ENCODE data around the gene NRP2. TPM values are rescaled to one million over a fixed set of nuclear protein-coding genes. Genes with fewer than 3 reads are reported as not detected.

The NRP2 gene
- total RNA-seq, 1 experiment from 2014 or later, result 5.4 TPM

DNA sequence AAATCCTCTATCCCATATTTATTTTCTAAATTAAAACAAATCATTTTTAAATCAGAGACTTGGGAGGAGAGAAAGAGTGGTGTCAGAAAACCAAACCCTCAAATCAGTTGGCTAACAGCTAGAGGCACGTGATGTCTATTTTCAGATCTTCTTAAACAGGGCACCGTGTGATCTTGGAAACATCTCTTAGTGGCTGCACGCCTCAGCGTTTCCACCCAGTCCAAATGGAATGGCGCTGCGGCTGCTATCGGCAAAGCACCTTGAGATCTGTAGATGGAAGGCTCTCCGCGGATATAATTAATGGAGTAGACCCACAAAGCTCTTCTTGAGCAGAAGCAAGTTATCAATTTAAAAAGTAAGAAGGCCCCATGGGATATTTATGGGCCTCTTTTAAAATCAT, 50.0 kb downstream of the NRP2 start:
- DNase-seq (ENCODE audit: low spot score), result no peak

DNA sequence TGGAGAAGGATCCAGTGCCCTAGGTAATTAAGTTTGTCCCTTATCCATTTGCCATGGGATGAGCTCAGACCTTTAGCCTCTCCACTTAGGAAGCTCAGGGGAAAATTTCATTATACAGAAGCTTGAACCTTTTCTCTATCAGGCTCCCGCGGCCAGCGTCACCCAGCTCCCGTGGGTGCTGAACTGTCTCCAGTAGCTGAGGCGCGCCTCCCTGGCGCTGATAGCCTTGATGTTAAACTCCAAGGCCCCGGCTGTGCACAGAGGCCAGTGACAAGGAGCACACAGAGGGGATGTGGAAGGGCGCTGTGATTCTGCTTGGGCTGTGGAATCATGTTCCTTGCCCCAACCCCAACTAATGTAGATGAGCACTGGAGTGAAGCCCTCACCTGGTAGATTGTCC, 50.8 kb downstream of the NRP2 start:
- no peak for DNase-seq (ENCODE audit: low spot score)

DNA sequence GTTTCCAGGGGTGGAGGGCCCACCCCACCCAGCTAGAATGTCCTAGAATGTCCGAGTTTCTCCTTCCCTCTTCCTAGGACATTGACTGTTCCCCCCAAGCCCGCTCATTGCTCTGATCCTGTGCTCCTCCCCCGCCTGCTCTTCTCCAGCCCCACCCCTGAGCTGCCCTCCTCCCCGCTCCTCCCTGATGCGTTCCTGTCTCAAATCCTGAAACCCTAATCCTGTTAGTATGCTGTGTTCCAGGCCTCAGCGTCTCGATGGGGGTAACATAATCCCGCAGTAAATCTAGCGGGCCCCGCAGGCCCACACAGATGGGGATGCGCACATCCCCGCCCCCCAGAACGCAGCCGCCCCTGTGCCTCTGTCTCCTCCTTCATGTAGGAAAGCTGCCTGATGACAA, 51.3 kb downstream of the NRP2 start:
- DNase-seq (ENCODE audit: low spot score), result no peak

DNA sequence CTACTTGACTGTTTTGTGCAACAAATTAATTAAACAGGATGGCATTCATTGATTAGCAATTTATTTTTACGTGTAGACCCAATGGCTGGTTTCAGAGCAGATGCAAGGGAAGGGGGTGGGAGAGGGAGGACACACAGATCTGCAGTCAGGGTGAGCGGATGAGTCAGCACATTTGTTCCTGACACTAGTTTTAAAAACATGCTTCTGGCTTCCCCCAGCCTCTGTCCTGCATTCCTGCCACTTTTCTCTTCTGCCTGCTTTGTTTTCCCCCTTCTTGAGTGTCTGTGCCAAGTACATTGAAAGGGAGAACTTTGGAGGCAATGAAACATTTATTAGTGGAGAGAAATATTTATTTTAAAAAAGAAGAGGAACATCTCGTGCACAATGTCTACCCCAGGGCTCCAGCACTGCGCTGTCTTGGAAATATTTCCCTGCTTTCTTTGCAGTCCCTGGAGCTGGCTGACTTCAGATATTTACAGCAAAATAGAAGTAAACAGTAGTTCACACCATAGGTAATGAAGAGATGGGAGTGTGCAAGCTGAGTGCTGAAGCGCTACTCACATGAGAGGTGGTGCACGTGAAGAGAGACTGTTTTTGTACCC, 52.2 kb downstream of the NRP2 start:
- peak; percentile 75 for DNase-seq (ENCODE audit: low spot score)

DNA sequence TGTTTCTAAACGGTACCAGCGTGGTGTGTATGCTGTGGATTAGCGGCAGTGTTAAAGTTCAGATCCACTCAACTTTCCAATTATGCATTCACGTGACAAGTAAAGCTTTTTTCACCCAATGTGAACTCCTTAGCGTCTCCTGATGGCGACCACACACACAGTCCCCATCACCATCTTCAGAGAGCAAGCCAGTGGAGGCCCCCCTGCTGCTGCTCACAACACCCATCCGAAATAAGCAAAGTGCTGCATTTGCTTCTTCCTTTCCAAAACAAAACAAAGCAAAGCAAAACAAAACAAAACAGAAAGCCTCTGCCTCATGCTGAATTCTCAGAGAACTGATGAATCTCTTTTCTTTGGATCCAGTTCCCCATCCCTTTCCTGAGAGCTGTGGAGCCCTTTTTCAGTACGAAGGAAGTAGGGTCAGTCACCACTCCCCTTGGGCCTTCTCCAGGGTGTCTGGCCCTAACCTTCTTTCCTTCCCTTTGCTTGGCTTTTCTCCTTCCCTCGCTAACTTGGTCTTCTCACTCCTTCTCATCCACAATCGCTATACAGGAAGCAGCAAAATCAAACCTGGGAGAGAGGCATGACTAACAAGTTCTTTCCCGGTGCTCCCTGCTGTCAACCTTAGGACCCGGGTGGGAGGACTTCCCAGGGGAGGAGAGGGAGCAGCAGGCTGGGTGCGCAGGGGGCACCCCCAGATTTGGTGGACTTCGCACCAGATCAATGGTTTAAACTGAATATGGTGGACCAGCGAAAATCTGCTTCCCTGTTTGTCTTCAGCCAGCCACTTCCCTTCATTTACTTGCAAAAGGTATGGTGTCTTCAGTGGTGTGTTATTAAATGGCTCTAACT, 56.0 kb downstream of the NRP2 start:
- no peak for DNase-seq (ENCODE audit: low spot score)

- DNase-seq (ENCODE audit: low spot score), result no peak
Measured at GRCh38 chr2:205739620-205740019, 57.3 kb downstream of the NRP2 start.

GRCh38 chr2:205740381-205740780, 58.1 kb downstream of the NRP2 start:
- DNase-seq (ENCODE audit: low spot score), result no peak

GRCh38 chr2:205741256-205741978, 59.1 kb downstream of the NRP2 start:
- no peak for DNase-seq (ENCODE audit: low spot score)

GRCh38 chr2:205743137-205743536, 60.8 kb downstream of the NRP2 start:
- no peak for DNase-seq (ENCODE audit: low spot score)

DNA sequence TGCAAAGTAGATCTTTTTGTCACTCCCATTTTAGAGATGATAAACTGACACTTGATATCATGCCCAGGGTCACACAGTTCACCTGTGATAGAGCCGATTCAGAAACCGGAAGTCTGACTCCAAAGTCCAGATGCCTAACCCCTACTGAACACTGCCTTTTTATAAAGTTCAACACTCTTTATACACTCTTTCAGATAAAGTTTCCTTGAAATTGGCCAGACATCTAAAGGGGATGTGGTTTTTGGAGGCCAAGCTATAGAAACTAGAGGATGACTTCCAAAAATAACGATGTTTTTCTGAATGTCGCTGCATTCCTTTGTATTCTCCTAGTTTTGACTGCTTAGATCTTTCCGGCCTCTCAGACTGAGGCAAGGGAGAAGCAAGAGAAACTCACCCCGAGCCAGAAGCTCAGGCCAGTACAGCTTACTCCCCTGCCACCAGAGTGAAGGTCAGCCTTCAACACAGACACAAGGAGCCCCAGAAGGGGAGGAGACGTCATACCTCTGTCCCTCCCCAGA, 61.8 kb downstream of the NRP2 start:
- no peak for DNase-seq (ENCODE audit: low spot score)

- DNase-seq (ENCODE audit: low spot score), result no peak
Measured at GRCh38 chr2:205745661-205746419, 63.5 kb downstream of the NRP2 start.

DNA sequence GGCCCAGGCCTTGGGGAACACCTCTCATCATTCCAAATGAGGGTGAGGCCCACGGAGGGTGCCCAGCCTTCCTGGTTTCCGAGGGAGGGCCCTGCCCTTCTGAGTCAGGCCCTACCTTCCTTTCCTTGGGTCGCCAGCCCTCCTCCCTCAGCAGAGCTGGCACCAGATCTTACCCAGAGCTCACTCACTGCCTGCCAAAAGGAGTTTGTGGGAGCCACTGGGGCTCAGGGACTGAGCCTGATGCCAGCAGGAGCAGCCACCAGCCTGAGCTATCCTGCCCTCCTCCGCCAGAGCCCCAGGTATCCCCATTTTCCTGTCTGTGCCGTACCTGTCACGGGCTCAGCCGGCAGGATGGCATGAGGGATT, 64.1 kb downstream of the NRP2 start:
- DNase-seq (ENCODE audit: low spot score), result no peak

- no peak for DNase-seq (ENCODE audit: low spot score)
Measured at GRCh38 chr2:205747829-205748386, 65.6 kb downstream of the NRP2 start.

GRCh38 chr2:205748639-205749038, 66.3 kb downstream of the NRP2 start:
- DNase-seq (ENCODE audit: low spot score), result peak; percentile 46

DNA sequence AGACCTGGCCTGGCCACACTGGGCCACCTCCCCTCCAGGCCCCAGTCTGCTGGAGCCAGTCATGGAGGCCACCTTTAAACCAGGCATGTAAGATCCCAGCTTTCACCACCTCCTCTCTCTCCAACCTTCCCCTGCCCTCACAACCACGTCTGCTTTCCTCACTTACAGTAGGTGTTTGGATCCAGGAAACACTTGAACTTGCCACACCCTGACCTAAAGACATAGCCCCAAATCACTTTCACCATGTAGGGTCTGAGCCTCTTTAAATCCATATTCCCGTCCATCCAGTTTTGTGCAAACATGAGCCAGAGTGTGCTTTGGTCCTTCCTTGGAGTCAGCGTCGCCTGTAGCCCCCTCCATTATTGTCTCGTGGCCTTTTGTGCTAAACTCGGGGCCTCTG, 66.8 kb downstream of the NRP2 start:
- DNase-seq (ENCODE audit: low spot score), result no peak

- no peak for DNase-seq (ENCODE audit: low spot score)
Measured at GRCh38 chr2:205750797-205751196, 68.5 kb downstream of the NRP2 start.

- no peak for DNase-seq (ENCODE audit: low spot score)
Measured at GRCh38 chr2:205751569-205752031, 69.3 kb downstream of the NRP2 start.

DNA sequence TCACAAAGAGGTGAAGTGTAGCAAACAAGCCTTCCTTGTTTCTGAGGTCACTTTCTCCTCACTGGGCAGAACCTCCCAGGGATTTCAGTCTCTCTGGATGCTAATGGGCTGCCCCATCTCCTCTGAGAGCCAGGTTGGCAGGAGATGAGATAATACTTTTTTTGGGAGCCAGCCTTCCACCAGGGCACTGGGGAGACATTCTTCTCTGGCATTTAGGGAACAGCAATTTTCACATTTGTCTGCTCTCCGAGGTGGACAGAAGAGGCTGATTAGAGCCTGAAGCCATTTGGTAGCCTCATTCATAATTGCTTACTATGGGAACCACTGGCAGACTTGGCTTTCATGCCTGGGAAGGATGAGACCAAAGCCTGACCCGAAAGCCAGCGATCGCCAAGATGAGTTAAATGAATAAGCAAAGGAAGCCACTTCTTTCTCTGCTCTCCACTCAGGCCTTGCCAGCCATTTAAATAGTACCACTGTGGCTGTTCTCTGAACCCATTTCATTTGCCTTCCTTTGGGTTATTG, 70.1 kb downstream of the NRP2 start:
- no peak for DNase-seq (ENCODE audit: low spot score)

GRCh38 chr2:205752924-205753323, 70.6 kb downstream of the NRP2 start:
- DNase-seq (ENCODE audit: low spot score), result no peak

GRCh38 chr2:205754285-205754923, 72.1 kb downstream of the NRP2 start:
- DNase-seq (ENCODE audit: low spot score), result no peak

GRCh38 chr2:205754924-205755321, 72.6 kb downstream of the NRP2 start:
- peak; percentile 84 for DNase-seq (ENCODE audit: low spot score)
